Heart left ventricle (tissue), 13 donors: ENCODE data around the gene OPCML.

Experiments
- CTCF ChIP-seq, 12 donors: fragments of 200-600 bp; sonication (generic) in 4 of 12; IDR thresholded peaks; one replicate each; pipeline versions ENCODE4 v1.5.0 to v1.8.0; 2018 to 2022; ENCODE audit warnings: antibody characterized with exemption in 12 of 12, mild to moderate bottlenecking in 5 of 12
- POLR2A ChIP-seq, 2 donors: fragments of 450-650 bp; IDR thresholded peaks; one replicate each; pipeline ENCODE4 v1.6.1; 2017; ENCODE audit warnings: antibody characterized with exemption in 2 of 2, mild to moderate bottlenecking in 2 of 2, moderate library complexity in 2 of 2
- donor health status: ischemic (EF 13 %, LVEDD 7.1; RV severe dilation, severe dysfunction).
- donor health status: DM: no; HTN: yes; CAD: no.
- donor health status: DM: no; HTN: no; CAD: no.
- donor health status: ischemic (EF 25% LVEDD 6.9; RV normal size, moderate dysfunction).
- donor health status: ischemic (EF 25% LVEDD 5.7; RV mildly dilated, moderate dysfunction).
- donor health status: ischemic (EF 35%, LVEDD 5.7; RV mildly dilated, moderate dysfunction).
- donor health status: nonischemic (EF 11% LVEDD 7.7; RV severe dilation, severe dysfunction).
- donor health status: DM: yes; HTN: yes; CAD: no.
- donor health status: PGD.
- donor health status: ischemic (EF 29% LVEDD 5.4; RV normal size, mild dysfunction).
- donor health status: nonischemic (EF 23%, LVEDD 6.1; RV moderate dilation, normal function).

- no peak for TF ChIP-seq CTCF (IDR thresholded peaks at IDR 0.05)
- no peak for TF ChIP-seq POLR2A (IDR thresholded peaks at IDR 0.05)
These were observed 1152.8 kb downstream of the OPCML start for GRCh38 chr11:132379540-132379939.
